HTR-8/SVneo (cell line): ENCODE results near the gene UNC5C.
"Not testable (repeated sequence)": the region's sequence is repeated elsewhere in the genome, so short reads cannot be mapped to it uniquely, and the experiment has no call there.

Experiments used
- DNase-seq: peaks from one replicate; pipeline ENCODE4 v3.0.0; 2011; ENCODE audit warnings: low spot score, mixed read lengths; ENCODE audit not compliant: insufficient read length
- FAIRE-seq: peaks from 2 replicates; lab custom pipeline; 2011; peaks lifted over from hg19 to GRCh38; lab: Jason Lieb, UNC

The UNC5C gene

GRCh38 chr4:95161781-95162469, 386.8 kb downstream of the UNC5C start:
- FAIRE-seq = no peak
- no peak for DNase-seq

DNA sequence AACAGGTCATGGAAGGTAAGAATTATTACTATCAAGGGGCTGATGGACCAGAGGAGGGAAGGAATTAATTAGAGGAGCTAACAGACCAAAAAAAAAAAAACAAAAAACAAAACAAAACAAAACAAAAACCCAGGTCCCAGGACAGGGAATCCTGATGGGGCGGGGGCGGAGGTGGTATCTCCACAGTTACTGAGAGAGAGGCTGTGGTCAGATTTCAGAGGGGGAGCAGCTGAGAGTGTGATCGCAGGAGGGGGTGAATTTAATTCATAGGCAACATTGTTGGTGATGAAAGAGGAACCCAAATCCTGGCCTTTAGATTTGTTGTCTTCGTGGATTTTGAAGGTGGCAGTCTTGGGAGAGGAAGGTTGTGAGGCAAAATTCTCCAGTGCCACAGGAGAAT, 389.4 kb downstream of the UNC5C start:
- DNase-seq = no peak
- no peak for FAIRE-seq

DNA sequence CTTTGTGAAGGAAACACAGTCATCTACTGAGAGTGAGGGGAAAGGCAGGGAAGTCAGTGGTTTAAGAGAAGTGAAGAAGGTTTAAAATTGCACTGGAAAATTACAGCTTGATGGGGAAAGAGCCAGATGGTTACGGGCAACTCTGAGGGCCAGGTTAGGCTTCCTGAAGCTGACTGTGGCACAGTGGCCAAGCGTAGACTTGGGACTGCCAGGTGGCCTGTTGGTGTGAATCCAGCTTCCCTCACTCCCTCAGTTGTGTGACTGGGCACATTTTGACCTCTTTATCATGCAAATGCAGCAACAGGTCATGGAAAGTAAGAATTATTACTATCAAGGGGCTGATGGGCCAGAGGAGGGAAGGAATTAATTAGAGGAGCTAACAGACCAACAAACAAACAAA, 390.1 kb downstream of the UNC5C start:
- DNase-seq = no peak
- no peak for FAIRE-seq

DNA sequence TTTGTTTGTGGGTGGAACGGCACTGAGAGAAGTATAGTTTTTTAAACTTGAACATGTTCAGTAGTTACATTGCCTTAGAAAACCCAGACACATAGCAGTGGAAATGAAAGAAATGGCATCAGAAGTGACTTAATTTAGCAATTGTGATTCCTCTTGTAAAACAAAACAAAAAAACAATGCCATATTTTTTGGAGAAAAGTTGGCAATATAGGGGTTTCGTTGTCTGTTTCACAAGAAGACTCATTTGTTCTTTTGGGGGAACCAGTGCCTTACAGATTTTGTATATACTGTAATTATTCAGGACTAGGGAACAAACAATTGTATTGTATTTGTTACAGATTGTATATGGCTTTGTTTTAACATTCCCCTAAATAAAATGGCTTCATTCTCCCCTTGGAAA, 390.7 kb downstream of the UNC5C start:
- FAIRE-seq (no peak), DNase-seq (no peak)

- DNase-seq = no peak
- no peak for FAIRE-seq
Measured at GRCh38 chr4:95157596-95157995, 391.2 kb downstream of the UNC5C start.

- FAIRE-seq (no peak), DNase-seq (no peak)
Measured at GRCh38 chr4:95156452-95156765, 392.4 kb downstream of the UNC5C start.

DNA sequence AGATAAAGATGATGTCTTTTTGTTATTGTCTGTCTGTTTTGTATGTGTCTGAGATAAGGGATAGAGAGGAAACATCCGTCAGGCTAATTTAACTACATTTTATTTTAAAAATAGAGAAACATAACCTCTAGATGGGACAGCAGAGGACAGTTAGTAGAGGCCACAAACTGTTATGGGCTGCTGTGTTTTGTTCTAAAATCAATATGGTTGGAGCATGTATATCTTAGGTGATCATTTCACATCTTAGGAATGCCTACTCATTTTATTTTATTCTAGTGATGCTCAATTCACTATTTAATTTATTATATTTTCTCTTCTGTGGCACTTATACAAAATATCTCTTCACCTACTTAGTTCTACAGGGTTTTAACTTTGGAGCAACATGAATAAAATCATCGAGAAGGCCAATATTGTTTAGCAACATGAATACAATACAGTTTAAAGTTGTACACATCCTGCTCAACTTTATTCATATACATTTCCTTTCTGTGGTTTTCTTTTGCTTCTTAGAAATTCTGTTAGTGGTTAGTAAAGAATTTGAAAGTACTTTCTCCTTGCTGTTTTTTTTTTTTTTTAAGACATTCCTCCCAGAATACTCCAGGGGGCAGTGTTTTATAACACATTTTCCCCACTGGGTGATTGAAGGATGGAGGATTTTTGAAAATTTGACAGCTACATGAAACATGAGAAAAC, 392.9 kb downstream of the UNC5C start:
- DNase-seq = peak; percentile 17

DNA sequence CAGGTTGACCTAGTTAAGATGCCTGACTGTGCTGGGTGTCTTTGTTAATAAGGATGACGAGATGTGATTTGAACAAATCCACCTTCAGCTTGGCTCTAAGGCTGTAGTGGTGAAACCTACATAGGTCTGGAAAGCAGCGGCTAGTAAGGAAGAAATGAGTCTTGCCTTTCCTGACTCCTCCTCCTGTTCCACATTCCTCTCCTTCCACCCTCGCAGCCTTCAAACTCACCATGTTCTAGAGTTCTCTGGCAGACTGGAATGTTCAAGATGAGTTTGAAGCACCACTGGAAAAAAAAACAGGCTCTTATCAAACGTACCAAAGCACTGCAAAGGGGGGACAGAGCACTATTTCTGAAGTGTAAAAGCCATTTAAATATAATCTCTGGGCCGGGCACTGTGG, 395.6 kb downstream of the UNC5C start:
- DNase-seq = no peak
- no peak for FAIRE-seq

More for the DNA sequence above, 392.9 kb downstream of the UNC5C start:
- FAIRE-seq = no peak

DNA sequence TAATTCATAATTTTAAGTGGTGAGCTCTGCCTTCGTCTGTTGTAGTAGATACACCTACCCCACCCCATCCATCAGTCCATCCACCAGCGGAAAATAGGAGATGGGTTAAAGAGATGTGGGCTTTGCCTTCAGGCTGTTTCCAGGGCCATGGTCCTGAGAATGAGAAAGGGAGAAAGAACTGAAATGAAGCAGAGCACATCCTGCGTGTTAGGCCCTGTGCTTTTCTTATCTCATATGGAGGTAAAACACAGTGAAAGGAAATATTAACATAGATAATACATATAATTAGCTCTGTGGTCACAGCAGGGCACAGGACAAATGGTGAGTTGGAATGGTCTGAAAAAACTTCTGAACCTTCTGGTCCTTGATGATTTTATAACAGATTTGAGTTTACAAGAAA, 397.5 kb downstream of the UNC5C start:
- FAIRE-seq (no peak), DNase-seq (no peak)

DNA sequence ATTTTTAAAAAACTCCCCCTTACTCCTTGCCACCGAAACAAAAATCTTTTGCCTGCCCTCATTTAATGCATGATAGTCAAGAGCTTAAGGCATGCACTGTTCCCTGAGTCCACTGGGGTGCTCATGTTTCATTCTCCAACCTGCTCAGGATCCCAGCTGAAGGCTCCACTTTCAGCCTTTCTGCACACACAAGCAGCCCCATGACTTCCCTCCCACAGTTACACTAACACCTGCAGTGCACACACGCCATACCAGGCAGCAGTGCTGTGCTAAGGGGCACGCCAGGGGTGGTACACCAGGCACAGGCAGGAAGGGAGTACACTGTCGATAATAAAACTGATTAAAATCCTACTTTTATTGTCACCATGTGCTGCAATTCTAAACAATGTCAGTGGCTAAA, 405.8 kb downstream of the UNC5C start:
- DNase-seq = no peak
- FAIRE-seq = no peak

DNA sequence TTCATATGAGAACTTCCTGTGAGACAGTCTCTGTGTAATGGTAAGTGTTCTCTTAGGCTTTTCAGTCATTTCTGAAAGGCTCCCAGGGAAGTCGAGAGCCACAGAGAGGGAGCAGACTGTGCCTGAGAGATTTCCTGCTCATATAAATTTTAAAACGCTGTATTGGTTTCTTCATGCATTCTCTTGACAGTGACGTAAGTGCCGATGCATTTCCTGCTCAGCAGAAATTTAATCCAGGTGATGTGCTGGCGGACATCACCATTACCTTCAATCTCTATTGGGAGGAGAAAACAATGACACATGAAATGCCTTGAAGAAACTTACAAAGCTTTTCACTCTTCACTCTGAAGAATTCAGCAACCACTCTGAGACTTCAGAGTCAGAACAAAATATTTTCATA, 407.4 kb downstream of the UNC5C start:
- no peak for DNase-seq
- FAIRE-seq = no peak

GRCh38 chr4:95139424-95139823, 409.3 kb downstream of the UNC5C start:
- not testable (repeated sequence) for FAIRE-seq

DNA sequence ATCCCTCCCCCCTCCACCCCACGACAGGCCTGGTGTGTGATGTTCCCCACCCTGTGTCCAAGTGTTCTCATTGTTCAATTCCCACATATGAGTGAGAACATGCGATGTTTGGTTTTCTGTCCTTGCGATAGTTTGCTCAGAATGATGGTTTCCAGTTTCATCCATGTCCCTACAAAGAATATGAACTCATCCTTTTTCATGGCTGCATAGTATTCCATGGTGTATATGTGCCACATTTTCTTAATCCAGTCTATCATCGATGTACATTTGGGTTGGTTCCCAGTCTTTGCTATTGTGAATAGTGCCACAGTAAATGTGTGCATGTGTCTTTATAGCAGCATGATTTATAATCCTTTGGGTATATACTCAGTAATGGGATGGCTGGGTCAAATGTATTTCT, 414.8 kb downstream of the UNC5C start:
- not testable (repeated sequence) for DNase-seq, FAIRE-seq

More at GRCh38 chr4:95139424-95139823, 409.3 kb downstream of the UNC5C start:
- DNase-seq = not testable (repeated sequence)

DNA sequence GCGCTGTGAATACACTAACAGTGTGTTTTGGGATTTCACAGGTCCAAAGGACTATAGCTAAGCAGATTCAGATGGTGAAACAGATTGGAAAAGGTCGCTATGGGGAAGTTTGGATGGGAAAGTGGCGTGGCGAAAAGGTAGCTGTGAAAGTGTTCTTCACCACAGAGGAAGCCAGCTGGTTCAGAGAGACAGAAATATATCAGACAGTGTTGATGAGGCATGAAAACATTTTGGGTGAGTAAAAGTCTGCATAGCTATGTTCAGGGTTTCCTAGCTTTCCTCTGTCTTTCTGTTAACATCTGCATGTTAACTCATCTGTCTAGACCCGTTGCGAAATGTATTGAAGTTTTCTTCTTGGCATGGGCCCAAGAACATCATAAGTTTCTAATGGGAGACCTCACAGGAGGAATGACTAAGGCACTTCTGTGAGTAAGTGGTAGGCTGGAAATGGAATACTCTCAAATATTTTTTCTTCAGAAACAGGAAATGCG, 418.9 kb downstream of the UNC5C start:
- FAIRE-seq (no peak), DNase-seq (peak; percentile 41)

GRCh38 chr4:95129031-95129430, 419.7 kb downstream of the UNC5C start:
- DNase-seq (no peak), FAIRE-seq (no peak)

- no peak for FAIRE-seq
Measured at GRCh38 chr4:95124906-95125504, 423.8 kb downstream of the UNC5C start.

GRCh38 chr4:95122001-95122400, 426.8 kb downstream of the UNC5C start:
- FAIRE-seq = no peak
- no peak for DNase-seq

More at GRCh38 chr4:95124906-95125504, 423.8 kb downstream of the UNC5C start:
- peak; percentile 25 for DNase-seq

DNA sequence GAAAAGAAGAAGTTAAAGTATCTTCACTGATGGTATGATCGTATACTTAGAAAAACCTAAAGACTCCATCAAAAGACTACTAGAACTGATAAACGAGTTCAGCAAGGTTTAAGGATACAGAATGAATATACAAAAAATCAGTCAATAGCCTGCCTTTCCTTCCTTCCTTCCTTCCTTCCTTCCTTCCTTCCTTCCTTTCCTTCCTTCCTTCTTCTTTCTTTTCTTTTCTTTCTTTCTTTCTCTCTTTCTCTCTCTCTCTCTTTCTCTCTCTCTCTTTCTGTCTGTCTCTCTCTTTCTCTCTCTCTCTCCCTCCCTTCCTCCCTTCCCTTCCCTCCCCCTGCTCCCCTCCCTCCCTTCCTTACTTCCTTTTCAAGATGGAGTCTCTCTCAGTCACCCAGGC, 428.3 kb downstream of the UNC5C start:
- FAIRE-seq (no peak), DNase-seq (no peak)

DNA sequence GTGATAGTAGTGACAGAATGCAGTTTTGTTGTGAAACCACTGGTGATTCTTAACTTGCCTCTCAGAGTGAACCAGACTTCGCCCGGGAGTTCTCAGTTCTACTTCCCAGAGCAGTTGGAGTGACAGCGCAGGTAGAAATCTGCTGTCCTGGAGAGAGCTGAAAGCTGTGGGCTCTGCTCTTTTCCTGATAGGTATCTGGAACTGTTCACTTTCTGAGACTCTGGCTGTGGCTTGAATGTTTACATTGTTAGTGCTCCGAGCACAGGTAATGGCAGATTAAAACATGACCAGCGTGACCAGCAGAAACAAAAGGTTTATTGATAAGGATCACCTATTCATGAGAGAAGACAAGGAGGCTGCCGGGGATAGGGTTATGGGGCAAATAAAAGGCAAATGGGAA, 430.3 kb downstream of the UNC5C start:
- no peak for FAIRE-seq
- no peak for DNase-seq

DNA sequence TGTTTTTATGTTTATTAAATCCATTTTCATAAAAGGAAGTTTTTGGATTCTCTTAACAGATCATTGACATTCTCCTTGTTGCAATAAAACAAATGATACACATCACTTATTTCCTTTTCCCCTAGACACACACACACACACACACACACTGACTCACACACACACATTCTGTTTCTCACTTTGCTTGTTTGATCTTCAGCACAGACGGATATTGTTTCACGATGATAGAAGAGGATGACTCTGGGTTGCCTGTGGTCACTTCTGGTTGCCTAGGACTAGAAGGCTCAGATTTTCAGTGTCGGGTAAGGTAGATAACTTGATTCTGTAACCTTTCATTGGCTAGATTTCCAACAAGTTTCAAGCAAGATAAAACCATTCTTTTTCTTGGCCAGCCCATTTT, 434.3 kb downstream of the UNC5C start:
- DNase-seq (no peak), FAIRE-seq (no peak)
